Astrocyte (in vitro differentiated cells and primary cell): ENCODE measurements around the gene ARHGEF11. TPM values are rescaled to one million over a fixed set of nuclear protein-coding genes. Genes with fewer than 3 reads are reported as not detected.

ENCODE experiments used
- DNase-seq: peaks from one replicate; pipeline ENCODE4 v3.0.0-alpha.2; 2010; ENCODE audit warnings: low read depth
- FAIRE-seq: peaks from 2 replicates; lab custom pipeline; 2011; peaks lifted over from hg19 to GRCh38; lab: Jason Lieb, UNC
- H2AFZ ChIP-seq: 2 replicates; pipeline ENCODE4 v1.6.0; 2012; ENCODE audit warnings: low read depth, low read length, inconsistent platforms
- H3K27ac ChIP-seq: 2 replicates; pipeline ENCODE4 v1.5.1; 2011; ENCODE audit warnings: low read depth, low read length, inconsistent platforms
- H3K27me3 ChIP-seq: 2 replicates; pipeline ENCODE4 v1.6.0; 2011; ENCODE audit warnings: low read length, inconsistent platforms; ENCODE audit not compliant: insufficient read depth
- H3K36me3 ChIP-seq: 2 replicates; pipeline ENCODE4 v1.5.1; 2011; ENCODE audit warnings: low read length, inconsistent platforms; ENCODE audit not compliant: insufficient read depth
- H3K4me1 ChIP-seq: 2 replicates; pipeline ENCODE4 v1.5.1; 2011; ENCODE audit warnings: low read length, inconsistent platforms; ENCODE audit not compliant: insufficient read depth
- H3K4me2 ChIP-seq: 2 replicates; pipeline ENCODE4 v1.6.0; 2012; ENCODE audit warnings: low read length, inconsistent platforms
- H3K4me3 ChIP-seq: 2 replicates; pipeline ENCODE4 v1.5.1; 2011; ENCODE audit warnings: low read depth, mild to moderate bottlenecking, low read length, inconsistent platforms; ENCODE audit not compliant: insufficient read depth
- H3K79me2 ChIP-seq: 2 replicates; pipeline ENCODE4 v1.6.0; 2012; ENCODE audit warnings: mild to moderate bottlenecking, low read length, inconsistent platforms; ENCODE audit not compliant: insufficient read depth
- H3K9ac ChIP-seq: 2 replicates; pipeline ENCODE4 v1.6.0; 2012; ENCODE audit warnings: mild to moderate bottlenecking, low read length, inconsistent platforms
- H3K9me3 ChIP-seq: 2 replicates; pipeline ENCODE4 v1.5.1; 2012; ENCODE audit warnings: low read depth, mild to moderate bottlenecking, low read length, inconsistent platforms; ENCODE audit not compliant: insufficient read depth
- H4K20me1 ChIP-seq: 2 replicates; pipeline ENCODE4 v1.6.0; 2012; ENCODE audit warnings: low read length, inconsistent platforms; ENCODE audit not compliant: insufficient read depth
- H3K27ac Mint-ChIP-seq: one replicate; pipeline ENCODE4 v1.8.0; 2021; ENCODE audit warnings: mild to moderate bottlenecking, mixed read lengths; ENCODE audit not compliant: unreplicated experiment
- H3K27me3 Mint-ChIP-seq: one replicate; pipeline ENCODE4 v1.8.0; 2021; ENCODE audit warnings: low read depth, mixed read lengths; ENCODE audit not compliant: unreplicated experiment
- H3K36me3 Mint-ChIP-seq: one replicate; pipeline ENCODE4 v1.8.0; 2021; ENCODE audit warnings: low read depth, mixed read lengths; ENCODE audit not compliant: unreplicated experiment
- H3K4me1 Mint-ChIP-seq: one replicate; pipeline ENCODE4 v1.8.0; 2021; ENCODE audit warnings: low read depth, mixed read lengths; ENCODE audit not compliant: unreplicated experiment
- H3K4me3 Mint-ChIP-seq: one replicate; pipeline ENCODE4 v1.8.0; 2021; ENCODE audit warnings: mild to moderate bottlenecking, moderate library complexity, mixed read lengths; ENCODE audit not compliant: unreplicated experiment
- H3K9me3 Mint-ChIP-seq: one replicate; pipeline ENCODE4 v1.8.0; 2021; ENCODE audit warnings: mild to moderate bottlenecking, mixed read lengths; ENCODE audit not compliant: unreplicated experiment
- EZH2 ChIP-seq: IDR thresholded peaks from 2 replicates; pipeline ENCODE4 v1.6.1; 2012; ENCODE audit warnings: mild to moderate bottlenecking, low read length, inconsistent platforms; ENCODE audit not compliant: insufficient read depth
- total RNA-seq: library from RNA; stranded (reverse); gene quantifications from 2 replicates; pipeline ENCODE4 v1.2.1, GENCODE V29; 2021
- TF ChIP-seq, protein P1 (sequence below): IDR thresholded peaks from 2 replicates; pipeline ENCODE4 v1.5.1; 2011; ENCODE audit warnings: low read depth, mild to moderate bottlenecking, inconsistent platforms, low read length, moderate library complexity; ENCODE audit not compliant: insufficient read depth

The ARHGEF11 gene
- total RNA-seq, 1 donor from 2014 or later = 29.2 TPM

DNA sequence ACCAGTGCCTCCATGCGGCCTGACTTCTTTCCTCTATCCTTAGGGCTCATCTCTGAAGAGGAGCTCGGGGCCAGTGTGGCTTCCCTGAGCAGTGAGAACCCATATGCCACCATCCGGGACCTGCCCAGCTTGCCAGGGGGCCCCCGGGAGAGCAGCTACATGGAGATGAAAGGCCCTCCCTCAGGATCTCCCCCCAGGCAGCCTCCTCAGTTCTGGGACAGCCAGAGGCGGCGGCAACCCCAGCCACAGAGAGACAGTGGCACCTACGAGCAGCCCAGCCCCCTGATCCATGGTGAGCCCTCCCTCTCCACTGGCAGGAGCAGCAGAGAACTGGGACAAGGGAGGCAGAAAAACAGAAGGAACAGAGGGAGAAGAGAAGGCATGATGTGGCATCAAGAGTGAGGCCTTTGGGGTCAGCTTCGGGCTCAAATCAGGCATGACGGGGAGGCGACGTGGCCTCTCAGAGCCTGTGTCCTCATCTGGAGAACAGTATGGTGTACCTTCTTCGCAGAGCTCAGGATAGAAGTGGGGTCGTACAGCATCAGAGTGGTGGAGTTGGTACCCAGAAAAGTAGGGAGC is 131.6 kb downstream of the ARHGEF11 start:
- peaks cover 12% of the 10 kb centered on the region for H3K9me3 Mint-ChIP-seq
- H3K36me3 Mint-ChIP-seq = peaks cover 14% of the 10 kb centered on the region
- no peak overlapping the region for H3K27ac Mint-ChIP-seq
- H3K27me3 ChIP-seq = no peaks in the 10 kb centered on the region
- TF ChIP-seq, protein P1, sequence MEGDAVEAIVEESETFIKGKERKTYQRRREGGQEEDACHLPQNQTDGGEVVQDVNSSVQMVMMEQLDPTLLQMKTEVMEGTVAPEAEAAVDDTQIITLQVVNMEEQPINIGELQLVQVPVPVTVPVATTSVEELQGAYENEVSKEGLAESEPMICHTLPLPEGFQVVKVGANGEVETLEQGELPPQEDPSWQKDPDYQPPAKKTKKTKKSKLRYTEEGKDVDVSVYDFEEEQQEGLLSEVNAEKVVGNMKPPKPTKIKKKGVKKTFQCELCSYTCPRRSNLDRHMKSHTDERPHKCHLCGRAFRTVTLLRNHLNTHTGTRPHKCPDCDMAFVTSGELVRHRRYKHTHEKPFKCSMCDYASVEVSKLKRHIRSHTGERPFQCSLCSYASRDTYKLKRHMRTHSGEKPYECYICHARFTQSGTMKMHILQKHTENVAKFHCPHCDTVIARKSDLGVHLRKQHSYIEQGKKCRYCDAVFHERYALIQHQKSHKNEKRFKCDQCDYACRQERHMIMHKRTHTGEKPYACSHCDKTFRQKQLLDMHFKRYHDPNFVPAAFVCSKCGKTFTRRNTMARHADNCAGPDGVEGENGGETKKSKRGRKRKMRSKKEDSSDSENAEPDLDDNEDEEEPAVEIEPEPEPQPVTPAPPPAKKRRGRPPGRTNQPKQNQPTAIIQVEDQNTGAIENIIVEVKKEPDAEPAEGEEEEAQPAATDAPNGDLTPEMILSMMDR = no peak
- no peak for TF ChIP-seq EZH2
- H3K27me3 Mint-ChIP-seq = peaks cover 12% of the 10 kb centered on the region
- peaks cover 10% of the 10 kb centered on the region for H4K20me1 ChIP-seq
- H3K4me3 ChIP-seq = no peak overlapping the region
- peak overlapping the region; percentile 4 for H3K4me2 ChIP-seq
- DNase-seq (no peak), FAIRE-seq (no peak)
- no peak overlapping the region for H2AFZ ChIP-seq
- H3K4me3 Mint-ChIP-seq = peak overlapping the region; percentile 50
- H3K36me3 ChIP-seq = peaks cover 7% of the 10 kb centered on the region
- H3K79me2 ChIP-seq = no peaks in the 10 kb centered on the region
- peaks cover 16% of the 10 kb centered on the region for H3K4me1 Mint-ChIP-seq
- H3K9me3 ChIP-seq = no peaks in the 10 kb centered on the region
- H3K27ac ChIP-seq = no peak overlapping the region
- peaks cover 20% of the 10 kb centered on the region for H3K4me1 ChIP-seq
- no peak overlapping the region for H3K9ac ChIP-seq

DNA sequence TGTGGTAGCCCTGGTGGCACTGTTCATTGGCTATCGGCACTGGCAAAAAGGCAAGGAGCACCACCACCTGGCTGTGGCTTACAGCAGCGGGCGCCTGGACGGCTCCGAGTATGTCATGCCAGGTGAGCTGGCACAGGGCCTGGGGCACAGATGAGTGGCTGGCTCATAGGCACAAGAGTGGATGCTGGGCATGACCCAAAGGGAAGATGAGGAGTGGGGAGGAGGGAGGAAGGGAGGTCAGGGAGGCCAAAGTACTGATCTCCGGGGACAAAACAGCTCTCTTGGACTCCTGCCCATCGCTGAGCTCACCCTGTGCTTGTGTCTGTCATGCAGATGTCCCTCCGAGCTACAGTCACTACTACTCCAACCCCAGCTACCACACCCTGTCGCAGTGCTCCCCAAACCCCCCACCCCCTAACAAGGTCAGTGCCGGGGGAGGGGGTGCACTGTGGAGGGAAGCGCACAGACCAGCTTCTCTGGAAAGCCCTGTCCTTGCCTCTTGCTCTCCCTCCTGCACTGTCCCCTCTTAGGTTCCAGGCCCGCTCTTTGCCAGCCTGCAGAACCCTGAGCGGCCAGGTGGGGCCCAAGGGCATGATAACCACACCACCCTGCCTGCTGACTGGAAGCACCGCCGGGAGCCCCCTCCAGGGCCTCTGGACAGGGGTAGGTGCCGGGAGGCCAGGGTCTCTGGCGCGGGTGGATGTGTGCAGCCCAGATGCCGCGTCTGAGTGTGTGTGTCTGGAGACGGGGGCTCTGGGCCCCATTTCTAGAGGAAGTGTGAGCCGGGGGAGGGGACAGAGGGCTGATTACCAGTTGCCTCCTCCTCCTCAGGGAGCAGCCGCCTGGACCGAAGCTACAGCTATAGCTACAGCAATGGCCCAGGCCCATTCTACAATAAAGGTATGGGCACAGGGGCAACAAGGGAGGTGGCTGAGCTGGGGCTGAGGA is 132.4 kb downstream of the ARHGEF11 start:
- Mint-ChIP-seq H3K9me3 (peaks cover 5% of the 10 kb centered on the region), H3K4me1 (peaks cover 16% of the 10 kb centered on the region), H3K27ac (no peak overlapping the region), H3K27me3 (peaks cover 9% of the 10 kb centered on the region), H3K4me3 (no peak overlapping the region), H3K36me3 (peaks cover 14% of the 10 kb centered on the region)
- Histone ChIP-seq H3K27ac (no peak overlapping the region), H3K4me3 (no peak overlapping the region), H3K79me2 (no peaks in the 10 kb centered on the region), H3K4me1 (peaks cover 20% of the 10 kb centered on the region), H4K20me1 (peaks cover 10% of the 10 kb centered on the region), H2AFZ (no peak overlapping the region), H3K9ac (no peak overlapping the region), H3K36me3 (peaks cover 7% of the 10 kb centered on the region), H3K4me2 (no peak overlapping the region), H3K27me3 (no peaks in the 10 kb centered on the region), H3K9me3 (no peaks in the 10 kb centered on the region)
- TF ChIP-seq, protein P1 = no peak
- TF ChIP-seq EZH2 = no peak
- no peak for FAIRE-seq
- DNase-seq = no peak

DNA sequence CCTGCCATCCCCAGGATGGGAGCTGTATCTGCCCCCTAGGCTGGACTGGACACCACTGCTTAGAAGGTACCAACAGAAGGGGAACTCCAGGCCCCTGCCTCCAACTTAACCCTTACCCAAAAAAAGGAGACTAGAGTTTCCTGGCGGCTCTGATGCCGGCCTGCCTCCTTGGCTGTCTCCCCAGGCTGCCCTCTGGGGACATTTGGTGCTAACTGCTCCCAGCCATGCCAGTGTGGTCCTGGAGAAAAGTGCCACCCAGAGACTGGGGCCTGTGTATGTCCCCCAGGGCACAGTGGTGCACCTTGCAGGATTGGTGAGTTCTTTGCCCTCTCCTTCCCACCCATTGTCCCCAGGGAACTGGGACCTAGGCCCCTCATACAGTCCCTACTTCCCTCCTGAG is 133.2 kb downstream of the ARHGEF11 start:
- no peak overlapping the region for H3K4me3 Mint-ChIP-seq
- Histone ChIP-seq H3K27ac (no peak overlapping the region), H3K9me3 (no peaks in the 10 kb centered on the region), H3K4me1 (peaks cover 26% of the 10 kb centered on the region), H3K9ac (no peak overlapping the region), H3K4me3 (no peak overlapping the region), H3K27me3 (no peaks in the 10 kb centered on the region), H2AFZ (no peak overlapping the region), H3K36me3 (peaks cover 7% of the 10 kb centered on the region), H3K4me2 (no peak overlapping the region), H3K79me2 (no peaks in the 10 kb centered on the region), H4K20me1 (peaks cover 10% of the 10 kb centered on the region)
- DNase-seq = no peak
- H3K36me3 Mint-ChIP-seq = peaks cover 14% of the 10 kb centered on the region
- TF ChIP-seq, protein P1 = no peak
- TF ChIP-seq EZH2 = no peak
- peaks cover 5% of the 10 kb centered on the region for H3K9me3 Mint-ChIP-seq
- no peak for FAIRE-seq
- no peak overlapping the region for H3K27ac Mint-ChIP-seq
- H3K4me1 Mint-ChIP-seq = peaks cover 18% of the 10 kb centered on the region
- H3K27me3 Mint-ChIP-seq = peaks cover 9% of the 10 kb centered on the region
